SK-N-SH (cell line): Measurements from ENCODE around the gene ASB15.

Source experiments
- CHD2 ChIP-seq: fragments of 150-350 bp; IDR thresholded peaks from 2 replicates; pipeline ENCODE4 v1.6.1; 2018; ENCODE audit warnings: low read length; ENCODE audit not compliant: partially characterized antibody
- EZH2phosphoT487 ChIP-seq: fragments of 200-600 bp; sonication (generic); IDR thresholded peaks from 2 replicates; pipeline ENCODE4 v1.6.1; 2017; ENCODE audit warnings: low read depth, mixed run types, mild to moderate bottlenecking, antibody characterized with exemption, moderate library complexity, borderline replicate concordance
- MEF2A ChIP-seq: IDR thresholded peaks from 2 replicates; pipeline ENCODE4 v1.4.0; 2012; ENCODE audit warnings: low read depth, borderline replicate concordance
- MXI1 ChIP-seq: IDR thresholded peaks from 2 replicates; pipeline ENCODE4 v1.6.1; 2012; ENCODE audit warnings: mild to moderate bottlenecking, low read depth, low read length, improper control_type of control experiment
- POLR2AphosphoS5 ChIP-seq: IDR thresholded peaks from 2 replicates; pipeline ENCODE4 v1.6.1; 2012; ENCODE audit warnings: low read depth, low read length
- REST ChIP-seq: IDR thresholded peaks from 2 replicates; pipeline ENCODE4 v1.6.1; 2012; ENCODE audit warnings: mild to moderate bottlenecking, low read depth, low read length, moderate library complexity
- YY1 ChIP-seq: IDR thresholded peaks from 2 replicates; pipeline ENCODE4 v1.4.0; 2012; ENCODE audit warnings: low read depth, mild to moderate bottlenecking
- TF ChIP-seq, protein P1 (sequence below): fragments of 200-600 bp; sonication (generic); IDR thresholded peaks from 2 replicates; pipeline ENCODE4 v1.6.1; 2017; ENCODE audit warnings: antibody characterized with exemption, mild to moderate bottlenecking, moderate library complexity
- TF ChIP-seq, protein P2 (sequence below): fragments of 150-350 bp; IDR thresholded peaks from 2 replicates; pipeline ENCODE4 v1.6.1; 2017; ENCODE audit warnings: antibody characterized with exemption, low read length, low read depth, borderline replicate concordance
- TF ChIP-seq, protein P3 (sequence below): IDR thresholded peaks from 2 replicates; pipeline ENCODE4; 2012
- TF ChIP-seq, protein P4 (sequence below): fragments of 150-350 bp; IDR thresholded peaks from 2 replicates; pipeline ENCODE4 v1.6.1; 2016; ENCODE audit warnings: mild to moderate bottlenecking, low read depth, low read length

GRCh38 chr7:123663200-123663599, 61.6 kb downstream of the ASB15 start:
- no peak for TF ChIP-seq MXI1
- TF ChIP-seq, protein P1, sequence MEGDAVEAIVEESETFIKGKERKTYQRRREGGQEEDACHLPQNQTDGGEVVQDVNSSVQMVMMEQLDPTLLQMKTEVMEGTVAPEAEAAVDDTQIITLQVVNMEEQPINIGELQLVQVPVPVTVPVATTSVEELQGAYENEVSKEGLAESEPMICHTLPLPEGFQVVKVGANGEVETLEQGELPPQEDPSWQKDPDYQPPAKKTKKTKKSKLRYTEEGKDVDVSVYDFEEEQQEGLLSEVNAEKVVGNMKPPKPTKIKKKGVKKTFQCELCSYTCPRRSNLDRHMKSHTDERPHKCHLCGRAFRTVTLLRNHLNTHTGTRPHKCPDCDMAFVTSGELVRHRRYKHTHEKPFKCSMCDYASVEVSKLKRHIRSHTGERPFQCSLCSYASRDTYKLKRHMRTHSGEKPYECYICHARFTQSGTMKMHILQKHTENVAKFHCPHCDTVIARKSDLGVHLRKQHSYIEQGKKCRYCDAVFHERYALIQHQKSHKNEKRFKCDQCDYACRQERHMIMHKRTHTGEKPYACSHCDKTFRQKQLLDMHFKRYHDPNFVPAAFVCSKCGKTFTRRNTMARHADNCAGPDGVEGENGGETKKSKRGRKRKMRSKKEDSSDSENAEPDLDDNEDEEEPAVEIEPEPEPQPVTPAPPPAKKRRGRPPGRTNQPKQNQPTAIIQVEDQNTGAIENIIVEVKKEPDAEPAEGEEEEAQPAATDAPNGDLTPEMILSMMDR: no peak
- TF ChIP-seq POLR2AphosphoS5: no peak
- no peak for TF ChIP-seq EZH2phosphoT487
- TF ChIP-seq, protein P2, sequence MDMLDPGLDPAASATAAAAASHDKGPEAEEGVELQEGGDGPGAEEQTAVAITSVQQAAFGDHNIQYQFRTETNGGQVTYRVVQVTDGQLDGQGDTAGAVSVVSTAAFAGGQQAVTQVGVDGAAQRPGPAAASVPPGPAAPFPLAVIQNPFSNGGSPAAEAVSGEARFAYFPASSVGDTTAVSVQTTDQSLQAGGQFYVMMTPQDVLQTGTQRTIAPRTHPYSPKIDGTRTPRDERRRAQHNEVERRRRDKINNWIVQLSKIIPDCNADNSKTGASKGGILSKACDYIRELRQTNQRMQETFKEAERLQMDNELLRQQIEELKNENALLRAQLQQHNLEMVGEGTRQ: no peak
- TF ChIP-seq CHD2: no peak
- TF ChIP-seq, protein P3, sequence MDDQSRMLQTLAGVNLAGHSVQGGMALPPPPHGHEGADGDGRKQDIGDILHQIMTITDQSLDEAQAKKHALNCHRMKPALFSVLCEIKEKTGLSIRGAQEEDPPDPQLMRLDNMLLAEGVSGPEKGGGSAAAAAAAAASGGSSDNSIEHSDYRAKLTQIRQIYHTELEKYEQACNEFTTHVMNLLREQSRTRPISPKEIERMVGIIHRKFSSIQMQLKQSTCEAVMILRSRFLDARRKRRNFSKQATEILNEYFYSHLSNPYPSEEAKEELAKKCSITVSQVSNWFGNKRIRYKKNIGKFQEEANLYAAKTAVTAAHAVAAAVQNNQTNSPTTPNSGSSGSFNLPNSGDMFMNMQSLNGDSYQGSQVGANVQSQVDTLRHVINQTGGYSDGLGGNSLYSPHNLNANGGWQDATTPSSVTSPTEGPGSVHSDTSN: no peak
- TF ChIP-seq, protein P4, sequence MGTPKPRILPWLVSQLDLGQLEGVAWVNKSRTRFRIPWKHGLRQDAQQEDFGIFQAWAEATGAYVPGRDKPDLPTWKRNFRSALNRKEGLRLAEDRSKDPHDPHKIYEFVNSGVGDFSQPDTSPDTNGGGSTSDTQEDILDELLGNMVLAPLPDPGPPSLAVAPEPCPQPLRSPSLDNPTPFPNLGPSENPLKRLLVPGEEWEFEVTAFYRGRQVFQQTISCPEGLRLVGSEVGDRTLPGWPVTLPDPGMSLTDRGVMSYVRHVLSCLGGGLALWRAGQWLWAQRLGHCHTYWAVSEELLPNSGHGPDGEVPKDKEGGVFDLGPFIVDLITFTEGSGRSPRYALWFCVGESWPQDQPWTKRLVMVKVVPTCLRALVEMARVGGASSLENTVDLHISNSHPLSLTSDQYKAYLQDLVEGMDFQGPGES: no peak
- no peak for TF ChIP-seq REST
- TF ChIP-seq MEF2A: no peak
- TF ChIP-seq YY1: no peak
